Activated CD8-positive, alpha-beta T cell treated with anti-CD3 and anti-CD28 coated beads, Interleukin-2, amount 10 ng/mL, durations not matched to agents 7 days and 5 days (primary cell): ENCODE measurements around the gene C1QTNF8. TPM values are rescaled to one million over a fixed set of nuclear protein-coding genes. Genes with fewer than 3 reads are reported as not detected.

ENCODE experiments used
- ATAC-seq: fragments of 150-1000 bp; cut with Tn5 transposase; one replicate; pipeline ENCODE4 v1.10.0; 2021; ENCODE audit warnings: moderate library complexity
- CTCF ChIA-PET: fragments of 350-600 bp; sonication (Branson Sonifier 250); formaldehyde crosslinking; loops from one replicate; lab custom pipeline; 2021; ENCODE audit warnings: antibody characterized with exemption; lab: Charles Lee
- POLR2A ChIA-PET: fragments of 350-600 bp; sonication (Branson Sonifier 250); formaldehyde crosslinking; loops from one replicate; lab custom pipeline; 2021; ENCODE audit warnings: antibody characterized with exemption; lab: Charles Lee
- DNase-seq: peaks from one replicate; pipeline ENCODE4 v3.0.0-alpha.2; 2020
- H3K27ac Mint-ChIP-seq: one replicate; pipeline ENCODE4 v1.8.0; 2021; ENCODE audit warnings: mild to moderate bottlenecking, mixed read lengths
- H3K27me3 Mint-ChIP-seq: one replicate; pipeline ENCODE4 v1.8.0; 2021; ENCODE audit warnings: low read depth, mixed read lengths
- H3K36me3 Mint-ChIP-seq: one replicate; pipeline ENCODE4 v1.8.0; 2021; ENCODE audit warnings: low read depth, mixed read lengths
- H3K4me1 Mint-ChIP-seq: one replicate; pipeline ENCODE4 v1.8.0; 2021; ENCODE audit warnings: low read depth, mixed read lengths
- H3K4me3 Mint-ChIP-seq: one replicate; pipeline ENCODE4 v1.8.0; 2021; ENCODE audit warnings: mild to moderate bottlenecking, mixed read lengths
- H3K9me3 Mint-ChIP-seq: one replicate; pipeline ENCODE4 v1.8.0; 2022; ENCODE audit warnings: mixed read lengths; ENCODE audit not compliant: insufficient read depth
- total RNA-seq, 2 experiments: library from RNA; stranded (reverse); gene quantifications; one replicate each; pipeline ENCODE4 v1.2.3, GENCODE V29; 2021

C1QTNF8 gene
- total RNA-seq, 2 experiments from 2014 or later, result not detected

DNA sequence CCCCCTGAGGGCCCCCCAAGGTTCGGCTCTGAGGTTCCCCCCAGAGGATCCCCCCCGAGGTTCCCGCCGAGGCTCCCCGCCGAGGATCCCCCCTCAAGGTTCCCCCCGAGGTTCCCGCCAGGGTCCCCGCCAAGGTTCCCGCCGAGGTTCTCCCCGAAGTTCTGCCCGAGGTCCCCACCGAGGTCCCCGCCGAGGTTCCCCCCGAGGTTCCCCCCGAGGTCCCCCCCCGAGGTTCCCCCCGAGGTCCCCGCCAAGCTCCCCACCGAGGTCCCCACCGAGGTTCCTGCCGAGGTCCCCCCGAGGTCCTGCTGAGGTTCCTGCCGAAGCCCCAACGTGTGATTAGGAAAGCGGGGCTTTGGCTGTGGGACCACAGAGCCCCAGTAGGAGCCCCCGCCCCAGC, 55.7 kb downstream of the C1QTNF8 start:
- H3K9me3 Mint-ChIP-seq, result no peaks in the 10 kb centered on the region
- no peaks in the 10 kb centered on the region for H3K36me3 Mint-ChIP-seq
- ATAC-seq (no peak), DNase-seq (no peak)
- CTCF ChIA-PET, result no interaction called here
- H3K4me1 Mint-ChIP-seq, result no peaks in the 10 kb centered on the region
- POLR2A ChIA-PET, result no interaction called here
- no peaks in the 10 kb centered on the region for H3K27me3 Mint-ChIP-seq
- no peak overlapping the region for H3K4me3 Mint-ChIP-seq
- H3K27ac Mint-ChIP-seq, result no peak overlapping the region

DNA sequence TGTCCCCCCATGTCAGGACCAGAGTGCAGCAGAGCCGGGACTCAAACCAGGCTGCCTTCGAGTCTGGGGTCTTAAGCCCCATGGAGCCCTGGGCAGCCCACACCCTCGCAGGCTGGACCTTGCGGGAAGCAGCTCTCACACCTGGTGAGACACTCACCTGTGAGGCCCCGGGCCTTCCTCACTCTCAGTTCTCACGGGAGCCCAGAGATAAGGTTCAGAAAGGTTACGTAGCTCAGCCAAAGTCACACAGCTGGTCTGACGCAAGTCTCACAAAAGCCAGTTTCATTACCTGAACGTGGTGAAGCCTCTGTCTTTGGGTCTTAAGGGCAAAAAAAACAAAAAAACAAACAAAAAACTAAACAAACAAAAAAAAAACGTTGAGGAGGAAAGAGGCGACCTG, 56.3 kb downstream of the C1QTNF8 start:
- ATAC-seq (no peak), DNase-seq (no peak)
- Mint-ChIP-seq H3K27me3 (no peaks in the 10 kb centered on the region), H3K4me3 (no peak overlapping the region), H3K4me1 (no peaks in the 10 kb centered on the region), H3K9me3 (no peaks in the 10 kb centered on the region), H3K27ac (no peak overlapping the region), H3K36me3 (no peaks in the 10 kb centered on the region)
- ChIA-PET CTCF (no interaction called here), POLR2A (no interaction called here)

DNA sequence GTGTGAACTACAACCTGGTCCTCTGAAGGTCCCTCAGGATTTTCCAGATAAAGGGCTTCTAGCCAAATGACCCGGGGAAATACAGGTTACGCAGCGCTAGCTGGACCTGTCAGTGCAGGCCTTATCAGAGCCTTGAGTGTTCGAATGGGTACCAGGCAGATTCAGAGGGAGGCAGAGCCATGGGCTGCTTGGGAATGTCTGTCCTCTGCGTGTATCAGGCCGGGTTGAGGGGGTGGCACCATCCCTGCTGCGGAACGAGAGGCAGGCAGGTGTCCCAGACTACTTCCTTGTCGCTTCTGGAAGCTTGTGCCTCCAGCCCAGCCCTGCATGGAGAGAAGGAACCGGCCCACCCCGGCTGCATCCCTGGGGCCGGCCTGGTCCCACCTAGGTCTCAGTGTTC, 57.1 kb downstream of the C1QTNF8 start:
- Mint-ChIP-seq H3K4me1 (no peaks in the 10 kb centered on the region), H3K9me3 (no peaks in the 10 kb centered on the region), H3K27ac (no peak overlapping the region), H3K4me3 (no peak overlapping the region), H3K27me3 (no peaks in the 10 kb centered on the region), H3K36me3 (no peaks in the 10 kb centered on the region)
- no peak for DNase-seq
- ChIA-PET CTCF (no interaction called here), POLR2A (no interaction called here)
- ATAC-seq, result no peak

Other genes starting within 250 kb of the C1QTNF8 start
- 10 to 100 TPM; 14.3 to 17.4 TPM for gene LMF1, start 125.3 kb downstream of the C1QTNF8 start, total RNA-seq
- not detected for gene SOX8, start 114.5 kb downstream of the C1QTNF8 start, total RNA-seq
- gene SSTR5, start 23.5 kb downstream of the C1QTNF8 start, total RNA-seq, result not detected
- gene CACNA1H, start 56.9 kb upstream of the C1QTNF8 start, total RNA-seq, result under 1 TPM; 0.57 to 0.92 TPM
- gene TPSG1, start 129.0 kb upstream of the C1QTNF8 start, total RNA-seq, result not detected
- not detected for gene TPSB2, start 133.9 kb upstream of the C1QTNF8 start, total RNA-seq
- gene TPSAB1, start 144.5 kb upstream of the C1QTNF8 start, total RNA-seq, result not detected
- not detected for gene TPSD1, start 159.8 kb upstream of the C1QTNF8 start, total RNA-seq
- 100 to 1,000 TPM; 207 to 237 TPM for gene UBE2I, start 213.4 kb upstream of the C1QTNF8 start, total RNA-seq
- gene BAIAP3, start 237.4 kb upstream of the C1QTNF8 start, total RNA-seq, result under 1 TPM; 0.24 to 0.63 TPM